ENCODE data around the gene HCRTR1. TPM values are rescaled to one million over a fixed set of nuclear protein-coding genes. Genes with fewer than 3 reads are reported as not detected.

The HCRTR1 gene
- total RNA-seq, 2 experiments from 2014 or later = not detected

DNA sequence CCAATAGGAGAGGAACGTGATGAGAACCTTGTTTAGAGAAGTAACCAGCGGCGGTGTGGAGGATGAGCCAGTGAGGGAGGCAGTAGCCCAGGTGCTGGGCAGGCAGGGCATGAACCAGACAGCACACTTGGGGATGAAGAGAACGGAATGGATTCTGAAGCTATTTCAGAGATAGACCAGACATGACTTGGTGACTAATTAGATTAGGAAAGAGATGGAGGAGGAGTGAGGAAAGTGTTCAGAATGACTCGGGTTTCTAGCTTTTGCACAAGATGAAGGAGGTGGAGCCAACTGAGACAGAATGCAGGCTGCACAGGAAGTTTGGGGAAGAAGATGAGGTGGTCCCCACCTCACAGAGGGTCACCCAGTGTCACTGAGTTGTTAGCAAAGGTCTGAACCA, 22.1 kb downstream of the HCRTR1 start:
- Histone ChIP-seq H3K27ac (ENCODE audit: low read depth in 1 of 2, low read length in 2 of 2) (no peak overlapping the region), H3K9me3 (ENCODE audit: control insufficient read depth in 1 of 2, insufficient read depth in 1 of 2, low read length in 2 of 2) (no peaks in the 10 kb centered on the region), H3K36me3 (ENCODE audit: insufficient read depth, low read length) (peaks cover 28% of the 10 kb centered on the region), H3K4me1 (ENCODE audit: insufficient read depth, low read length) (peaks cover 57% of the 10 kb centered on the region), H3K4me3 (ENCODE audit: low read length) (no peak overlapping the region), H3K27me3 (ENCODE audit: control insufficient read depth in 1 of 2, insufficient read depth in 2 of 2, low read length in 2 of 2) (no peaks in the 10 kb centered on the region)
- CTCF ChIA-PET = interaction anchor here (1.4 kb wide), 1 partner anchor 149 kb away, joined by 6 read pairs; no protein-coding TSS in a partner anchor
- H3K27me3 Mint-ChIP-seq = no peaks in the 10 kb centered on the region
- intact Hi-C loops (cut with DNase I, micrococcal nuclease) = no loop called here
- TF ChIP-seq, protein P1, sequence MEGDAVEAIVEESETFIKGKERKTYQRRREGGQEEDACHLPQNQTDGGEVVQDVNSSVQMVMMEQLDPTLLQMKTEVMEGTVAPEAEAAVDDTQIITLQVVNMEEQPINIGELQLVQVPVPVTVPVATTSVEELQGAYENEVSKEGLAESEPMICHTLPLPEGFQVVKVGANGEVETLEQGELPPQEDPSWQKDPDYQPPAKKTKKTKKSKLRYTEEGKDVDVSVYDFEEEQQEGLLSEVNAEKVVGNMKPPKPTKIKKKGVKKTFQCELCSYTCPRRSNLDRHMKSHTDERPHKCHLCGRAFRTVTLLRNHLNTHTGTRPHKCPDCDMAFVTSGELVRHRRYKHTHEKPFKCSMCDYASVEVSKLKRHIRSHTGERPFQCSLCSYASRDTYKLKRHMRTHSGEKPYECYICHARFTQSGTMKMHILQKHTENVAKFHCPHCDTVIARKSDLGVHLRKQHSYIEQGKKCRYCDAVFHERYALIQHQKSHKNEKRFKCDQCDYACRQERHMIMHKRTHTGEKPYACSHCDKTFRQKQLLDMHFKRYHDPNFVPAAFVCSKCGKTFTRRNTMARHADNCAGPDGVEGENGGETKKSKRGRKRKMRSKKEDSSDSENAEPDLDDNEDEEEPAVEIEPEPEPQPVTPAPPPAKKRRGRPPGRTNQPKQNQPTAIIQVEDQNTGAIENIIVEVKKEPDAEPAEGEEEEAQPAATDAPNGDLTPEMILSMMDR (IDR thresholded peaks at IDR 0.05) = no peak
- peaks cover 36% of the 10 kb centered on the region for H3K36me3 Mint-ChIP-seq (ENCODE audit: low read depth)
- no peak for ATAC-seq (ENCODE audit: poor library complexity)
- H3K4me1 Mint-ChIP-seq (ENCODE audit: low read depth) = peaks cover 13% of the 10 kb centered on the region
- H3K4me3 Mint-ChIP-seq = no peak overlapping the region
- POLR2A ChIA-PET = no interaction called here
- DNase-seq = no peak
- no peak overlapping the region for H3K27ac Mint-ChIP-seq
- H3K9me3 Mint-ChIP-seq = no peaks in the 10 kb centered on the region

DNA sequence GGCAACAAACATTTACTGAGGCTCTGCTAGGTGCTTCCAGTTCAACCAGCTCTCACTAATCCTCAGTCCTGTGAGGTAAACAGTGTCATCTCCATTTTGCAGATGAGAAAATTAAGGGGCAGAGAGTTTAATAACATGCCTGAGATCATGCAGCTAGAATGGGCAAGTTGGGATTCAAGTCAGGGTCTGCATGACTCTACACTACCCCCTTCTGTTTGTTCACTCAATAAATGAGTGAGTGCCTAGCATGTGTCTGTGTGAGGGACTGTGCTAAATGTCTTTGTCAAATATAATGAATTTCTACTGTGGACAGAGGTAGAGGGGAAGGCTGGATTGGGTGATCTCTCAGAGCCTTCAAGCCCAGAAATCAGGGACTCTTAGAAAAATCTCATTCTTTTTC, 22.7 kb downstream of the HCRTR1 start:
- no peak overlapping the region for H3K27ac ChIP-seq (ENCODE audit: low read depth in 1 of 2, low read length in 2 of 2)
- Mint-ChIP-seq H3K36me3 (ENCODE audit: low read depth) (peaks cover 38% of the 10 kb centered on the region), H3K4me1 (ENCODE audit: low read depth) (peaks cover 20% of the 10 kb centered on the region), H3K27me3 (no peaks in the 10 kb centered on the region), H3K4me3 (no peak overlapping the region), H3K27ac (no peak overlapping the region), H3K9me3 (no peaks in the 10 kb centered on the region)
- CTCF ChIA-PET = interaction anchor here (1.4 kb wide), 1 partner anchor 149 kb away, joined by 6 read pairs; no protein-coding TSS in a partner anchor
- TF ChIP-seq, protein P1 (IDR thresholded peaks at IDR 0.05) = no peak
- POLR2A ChIA-PET = interaction anchor here (0.9 kb wide), 1 partner anchor 11 kb away, joined by 3 read pairs; no protein-coding TSS in a partner anchor
- peaks cover 21% of the 10 kb centered on the region for H3K36me3 ChIP-seq (ENCODE audit: insufficient read depth, low read length)
- H3K4me3 ChIP-seq (ENCODE audit: low read length) = no peak overlapping the region
- no peaks in the 10 kb centered on the region for H3K9me3 ChIP-seq (ENCODE audit: control insufficient read depth in 1 of 2, insufficient read depth in 1 of 2, low read length in 2 of 2)
- H3K4me1 ChIP-seq (ENCODE audit: insufficient read depth, low read length) = peaks cover 59% of the 10 kb centered on the region
- intact Hi-C loops (cut with DNase I, micrococcal nuclease) = loop anchor here in 1 of 2 experiments (10.0 kb wide), 6 partner anchors 345 to 1545 kb away; partner anchors contain the start of genes BSDC1, CCDC28B, DCDC2B and IQCC
- DNase-seq (no peak), ATAC-seq (ENCODE audit: poor library complexity) (no peak)
- no peaks in the 10 kb centered on the region for H3K27me3 ChIP-seq (ENCODE audit: control insufficient read depth in 1 of 2, insufficient read depth in 2 of 2, low read length in 2 of 2)

DNA sequence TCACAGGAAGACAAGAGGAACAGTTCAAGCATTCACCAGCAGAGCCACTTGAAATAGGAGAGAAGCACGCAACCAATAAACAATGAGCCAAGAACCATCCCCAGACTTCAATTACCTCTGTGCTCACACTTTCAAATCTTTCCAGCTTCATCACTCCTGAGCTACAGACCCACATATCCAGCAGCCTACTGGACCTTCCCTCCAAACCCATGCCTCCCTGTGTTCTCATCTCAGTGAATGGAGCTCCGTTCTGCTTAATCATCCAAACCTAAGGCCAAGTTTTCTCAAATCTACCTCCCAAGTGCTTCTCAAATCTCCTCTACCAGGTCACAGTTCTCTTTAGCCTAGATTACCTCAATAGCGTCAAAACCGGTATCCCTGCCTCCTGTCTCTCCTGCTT, 23.5 kb downstream of the HCRTR1 start:
- H3K4me1 ChIP-seq (ENCODE audit: insufficient read depth, low read length) = peaks cover 67% of the 10 kb centered on the region
- no peak for DNase-seq
- peaks cover 15% of the 10 kb centered on the region for H3K36me3 ChIP-seq (ENCODE audit: insufficient read depth, low read length)
- Mint-ChIP-seq H3K4me3 (no peak overlapping the region), H3K36me3 (ENCODE audit: low read depth) (peaks cover 34% of the 10 kb centered on the region), H3K27me3 (no peaks in the 10 kb centered on the region), H3K9me3 (no peaks in the 10 kb centered on the region), H3K27ac (no peak overlapping the region), H3K4me1 (ENCODE audit: low read depth) (peaks cover 28% of the 10 kb centered on the region)
- intact Hi-C loops (cut with DNase I, micrococcal nuclease) = loop anchor here in 1 of 2 experiments (10.0 kb wide), 6 partner anchors 346 to 1544 kb away; partner anchors contain the start of genes BSDC1, CCDC28B, DCDC2B and IQCC
- H3K4me3 ChIP-seq (ENCODE audit: low read length) = no peak overlapping the region
- no peak overlapping the region for H3K27ac ChIP-seq (ENCODE audit: low read depth in 1 of 2, low read length in 2 of 2)
- no peaks in the 10 kb centered on the region for H3K27me3 ChIP-seq (ENCODE audit: control insufficient read depth in 1 of 2, insufficient read depth in 2 of 2, low read length in 2 of 2)
- no peaks in the 10 kb centered on the region for H3K9me3 ChIP-seq (ENCODE audit: control insufficient read depth in 1 of 2, insufficient read depth in 1 of 2, low read length in 2 of 2)
- no peak for ATAC-seq (ENCODE audit: poor library complexity)
- TF ChIP-seq, protein P1 (IDR thresholded peaks at IDR 0.05) = no peak
- CTCF ChIA-PET = no interaction called here
- POLR2A ChIA-PET = interaction anchor here (0.9 kb wide), 1 partner anchor 12 kb away, joined by 3 read pairs; no protein-coding TSS in a partner anchor

Measured in CD4-positive, alpha-beta T cell (primary cell).